GM20431 (cell line): ENCODE results near the gene DLL3.

Experiments
- in situ Hi-C: fragments of 300-500 bp; cut with MseI, MboI; formaldehyde crosslinking; loops from one replicate; pipeline ENCODE4 v1.15.0; 2020; ENCODE audit warnings: low sequenced_read_pairs; ENCODE audit not compliant: unreplicated experiment

Gene DLL3

GRCh38 chr19:39543477-39543857 lies 44.7 kb downstream of the DLL3 start:
- in situ Hi-C loops = no loop called here

GRCh38 chr19:39544226-39544903 lies 45.6 kb downstream of the DLL3 start:
- in situ Hi-C loops = no loop called here

DNA sequence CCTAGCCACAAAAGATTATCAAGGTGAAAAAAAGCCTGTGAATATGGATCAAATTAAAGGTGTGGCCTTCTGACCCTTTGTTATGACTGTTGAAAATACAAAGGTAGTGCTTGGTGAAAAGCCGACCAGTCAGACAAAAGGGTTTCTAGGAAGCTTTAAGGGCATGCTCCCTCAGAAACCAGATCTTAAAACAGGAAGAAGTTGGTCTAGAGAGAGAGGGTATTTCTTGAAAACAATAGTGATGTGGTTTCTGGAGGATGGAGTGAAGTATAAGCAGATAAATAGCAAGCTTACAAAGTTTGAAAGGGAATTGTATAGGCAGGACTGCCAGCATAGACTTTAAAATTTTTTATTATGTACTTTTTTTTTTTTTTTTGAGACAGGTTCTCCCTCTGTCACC lies 46.2 kb downstream of the DLL3 start:
- in situ Hi-C loops = no loop called here

DNA sequence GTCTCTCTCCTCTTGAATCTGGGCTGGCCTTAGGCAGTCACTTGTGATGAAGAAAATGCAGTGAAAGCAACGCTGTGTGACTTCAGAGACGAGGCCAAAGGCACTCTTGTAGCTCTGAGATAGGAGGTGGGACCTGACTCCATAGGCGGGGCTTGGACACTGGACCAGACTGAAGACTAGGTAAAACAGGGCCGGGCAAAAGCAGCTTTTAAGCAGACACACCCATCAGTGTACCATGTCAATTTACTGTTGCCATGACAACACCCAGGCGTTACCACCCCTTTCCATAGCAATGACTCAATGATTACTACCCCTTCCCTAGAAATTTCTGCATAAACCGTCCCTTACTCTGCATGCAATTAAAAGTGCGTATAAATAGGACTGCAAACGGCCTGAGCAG lies 47.9 kb downstream of the DLL3 start:
- in situ Hi-C loops = no loop called here

GRCh38 chr19:39550197-39550596 lies 51.5 kb downstream of the DLL3 start:
- in situ Hi-C loops = loop anchor here (5.0 to 25.0 kb wide), 2 partner anchors 122 to 212 kb away; no protein-coding TSS in a partner anchor

- in situ Hi-C loops = loop anchor here (5.0 to 25.0 kb wide), 2 partner anchors 119 to 209 kb away; no protein-coding TSS in a partner anchor
These were observed 54.4 kb downstream of the DLL3 start for GRCh38 chr19:39553082-39553652.

- in situ Hi-C loops = loop anchor here (5.0 to 25.0 kb wide), 2 partner anchors 117 to 207 kb away; no protein-coding TSS in a partner anchor
These were observed 56.1 kb downstream of the DLL3 start for GRCh38 chr19:39554701-39555311.

DNA sequence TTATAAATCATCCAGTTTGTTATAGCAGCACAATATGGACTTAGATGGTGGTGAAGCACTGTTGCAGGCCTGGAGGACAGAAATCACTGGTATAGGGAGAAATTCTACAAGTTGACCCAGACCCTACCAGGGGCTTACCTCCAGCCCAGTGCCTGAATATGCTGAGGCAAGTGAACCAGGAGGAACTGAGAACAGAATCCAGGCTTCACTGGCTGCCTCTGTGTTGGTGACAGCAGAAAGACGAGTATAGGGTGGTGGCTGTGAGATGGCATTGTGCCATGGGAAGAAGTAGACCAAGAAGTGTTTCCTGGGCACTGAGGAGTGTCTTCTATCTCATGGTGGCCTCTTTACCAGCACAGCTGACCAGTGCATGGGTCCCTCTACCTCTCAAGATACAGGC lies 57.1 kb downstream of the DLL3 start:
- in situ Hi-C loops = loop anchor here (25.0 kb wide), 1 partner anchor 206 kb away; no protein-coding TSS in a partner anchor
